Urothelium cell line (cell line): ENCODE measurements around the gene CEP89.
"Not testable (repeated sequence)": the region's sequence is repeated elsewhere in the genome, so short reads cannot be mapped to it uniquely, and the experiment has no call there.

Experiments
- DNase-seq: peaks from one replicate; pipeline ENCODE4 v3.0.0; 2011; ENCODE audit warnings: low spot score, mixed read lengths
- FAIRE-seq: peaks from 2 replicates; lab custom pipeline; 2011; peaks lifted over from hg19 to GRCh38; lab: Jason Lieb, UNC

Gene CEP89

GRCh38 chr19:32969549-32969948 lies 2.2 kb downstream of the CEP89 start:
- DNase-seq = no peak
- FAIRE-seq = no peak

- DNase-seq (no peak), FAIRE-seq (no peak)
Observed at GRCh38 chr19:32966750-32967149, 5.0 kb downstream of the CEP89 start.

- no peak for FAIRE-seq
- no peak for DNase-seq
Observed at GRCh38 chr19:32945260-32945659, 26.5 kb downstream of the CEP89 start.

- not testable (repeated sequence) for FAIRE-seq, DNase-seq
Observed at GRCh38 chr19:32941273-32941672, 30.5 kb downstream of the CEP89 start.

- DNase-seq (no peak), FAIRE-seq (no peak)
Observed at GRCh38 chr19:32936065-32936464, 35.7 kb downstream of the CEP89 start.

GRCh38 chr19:32935629-32936028 lies 36.1 kb downstream of the CEP89 start:
- no peak for DNase-seq
- FAIRE-seq = no peak

GRCh38 chr19:32933571-32933970 lies 38.2 kb downstream of the CEP89 start:
- FAIRE-seq (no peak), DNase-seq (no peak)

GRCh38 chr19:32930567-32930966 lies 41.2 kb downstream of the CEP89 start:
- no peak for FAIRE-seq
- DNase-seq = no peak

- DNase-seq = no peak
- FAIRE-seq = no peak
Observed at GRCh38 chr19:32928806-32929205, 43.0 kb downstream of the CEP89 start.

- DNase-seq (no peak), FAIRE-seq (no peak)
Observed at GRCh38 chr19:32924200-32924599, 47.6 kb downstream of the CEP89 start.

GRCh38 chr19:32921624-32922023 lies 50.1 kb downstream of the CEP89 start:
- FAIRE-seq (no peak), DNase-seq (no peak)

- FAIRE-seq (no peak), DNase-seq (no peak)
Observed at GRCh38 chr19:32919365-32919764, 52.4 kb downstream of the CEP89 start.

- FAIRE-seq = no peak
- DNase-seq = no peak
Observed at GRCh38 chr19:32917616-32917996, 54.2 kb downstream of the CEP89 start.

- DNase-seq (no peak), FAIRE-seq (no peak)
Observed at GRCh38 chr19:32916969-32917615, 54.7 kb downstream of the CEP89 start.

- DNase-seq (no peak), FAIRE-seq (no peak)
Observed at GRCh38 chr19:32914879-32915660, 56.7 kb downstream of the CEP89 start.

GRCh38 chr19:32911467-32911866 lies 60.3 kb downstream of the CEP89 start:
- FAIRE-seq (no peak), DNase-seq (no peak)

GRCh38 chr19:32910874-32911273 lies 60.9 kb downstream of the CEP89 start:
- DNase-seq (no peak), FAIRE-seq (no peak)

GRCh38 chr19:32910094-32910493 lies 61.7 kb downstream of the CEP89 start:
- DNase-seq = no peak

GRCh38 chr19:32909257-32909656 lies 62.5 kb downstream of the CEP89 start:
- DNase-seq = no peak
- FAIRE-seq = no peak

More at GRCh38 chr19:32910094-32910493, 61.7 kb downstream of the CEP89 start:
- FAIRE-seq = no peak

GRCh38 chr19:32908641-32909190 lies 63.0 kb downstream of the CEP89 start:
- DNase-seq (no peak), FAIRE-seq (no peak)

- FAIRE-seq = no peak
- no peak for DNase-seq
Observed at GRCh38 chr19:32902448-32902847, 69.3 kb downstream of the CEP89 start.

GRCh38 chr19:32901504-32902161 lies 70.1 kb downstream of the CEP89 start:
- no peak for DNase-seq

More at GRCh38 chr19:32901504-32902161, 70.1 kb downstream of the CEP89 start:
- FAIRE-seq = no peak
